ENCODE measurements around the gene EIF4A3.

EIF4A3 gene

GRCh38 chr17:80147035-80147822 is at the start of gene EIF4A3:
TSS of gene EIF4A3 (minus strand) at chr17:80147128. CDS start at chr17:80146961, 167 bp downstream.
- peak; percentile 95 for DNase-seq

- no peak for DNase-seq
Observed at GRCh38 chr17:80196652-80197051, 49.7 kb upstream of the EIF4A3 start.

GRCh38 chr17:80195671-80196529 is 49.0 kb upstream of the EIF4A3 start:
- DNase-seq = peak; percentile 61

- DNase-seq = no peak
Observed at GRCh38 chr17:80195141-80195540, 48.2 kb upstream of the EIF4A3 start.

- no peak for DNase-seq
Observed at GRCh38 chr17:80191865-80192661, 45.1 kb upstream of the EIF4A3 start.

GRCh38 chr17:80191192-80191591 is 44.3 kb upstream of the EIF4A3 start:
- DNase-seq = no peak

- no peak for DNase-seq
Observed at GRCh38 chr17:80190716-80191115, 43.8 kb upstream of the EIF4A3 start.

- no peak for DNase-seq
Observed at GRCh38 chr17:80189611-80190010, 42.7 kb upstream of the EIF4A3 start.

- DNase-seq = no peak
Observed at GRCh38 chr17:80187515-80187941, 40.6 kb upstream of the EIF4A3 start.

GRCh38 chr17:80187090-80187489 is 40.2 kb upstream of the EIF4A3 start:
- DNase-seq = no peak

- DNase-seq = no peak
Observed at GRCh38 chr17:80185968-80186367, 39.0 kb upstream of the EIF4A3 start.

GRCh38 chr17:80184423-80184714 is 37.4 kb upstream of the EIF4A3 start:
- DNase-seq = no peak

- DNase-seq = no peak
Observed at GRCh38 chr17:80183581-80184422, 36.9 kb upstream of the EIF4A3 start.

- no peak for DNase-seq
Observed at GRCh38 chr17:80182845-80183223, 35.9 kb upstream of the EIF4A3 start.

GRCh38 chr17:80182118-80182844 is 35.4 kb upstream of the EIF4A3 start:
- DNase-seq = no peak

- no peak for DNase-seq
Observed at GRCh38 chr17:80181431-80181830, 34.5 kb upstream of the EIF4A3 start.

GRCh38 chr17:80180192-80180591 is 33.3 kb upstream of the EIF4A3 start:
- DNase-seq = no peak

- DNase-seq = no peak
Observed at GRCh38 chr17:80177986-80178595, 31.2 kb upstream of the EIF4A3 start.

GRCh38 chr17:80176757-80177156 is 29.8 kb upstream of the EIF4A3 start:
- DNase-seq = no peak

GRCh38 chr17:80173916-80174315 is 27.0 kb upstream of the EIF4A3 start:
- no peak for DNase-seq

- no peak for DNase-seq
Observed at GRCh38 chr17:80173126-80173525, 26.2 kb upstream of the EIF4A3 start.
